ENCODE results near the gene IGF1R. TPM values are rescaled to one million over a fixed set of nuclear protein-coding genes. Genes with fewer than 3 reads are reported as not detected.

IGF1R gene
- total and polyA plus RNA-seq, 2 of the 8 experiments (the other 6 are each of a cell fraction or from before 2014, with no cell fraction given), result 32.9 to 109 TPM

- Histone ChIP-seq H2BK15ac (ENCODE audit: low read length) (no peak overlapping the region), H3K4me1 (replicated peaks in 1 of 4; ENCODE audit: control insufficient read depth in 3 of 4, insufficient read depth in 4 of 4, low read length in 3 of 4) (peaks cover 6 to 19% (median 10%) of the 10 kb centered on the region in 4 experiments; a peak in 6 of 7 replicates), H3K4me3 (ENCODE audit: extremely low read depth in 1 of 4, insufficient read depth in 2 of 4, low read depth in 3 of 4, low read length in 4 of 4) (no peak overlapping the region), H3K79me1 (ENCODE audit: low read depth, low read length) (peaks cover 4% of the 10 kb centered on the region; the same call in 1 of the 2 replicates), H3K23ac (ENCODE audit: insufficient read length) (no peak overlapping the region), H3K9ac (replicated peaks in 1 of 4; ENCODE audit: extremely low read depth in 1 of 4, low read depth in 3 of 4, low read length in 3 of 4) (no peak overlapping the region), H4K91ac (replicated peaks; ENCODE audit: insufficient read length, low read length) (no peak overlapping the region), H2BK20ac (ENCODE audit: low read length) (no peak overlapping the region), H3K14ac (ENCODE audit: insufficient read length) (no peak overlapping the region), H4K20me1 (replicated peaks in 1 of 2; ENCODE audit: control insufficient read depth in 1 of 2, insufficient read depth in 2 of 2, low read length in 2 of 2) (peaks cover 0 to 2% of the 10 kb centered on the region in 2 experiments), H3K4ac (replicated peaks; ENCODE audit: insufficient read length, low read depth, low read length) (no peak overlapping the region), H2AFZ (ENCODE audit: low read length) (no peak overlapping the region), H2BK120ac (replicated peaks; ENCODE audit: low read depth, low read length) (no peak overlapping the region), H2BK5ac (ENCODE audit: low read depth, low read length) (no peak overlapping the region), H3K23me2 (ENCODE audit: low read depth, low read length) (no peaks in the 10 kb centered on the region), H3K9me3 (ENCODE audit: insufficient read depth in 2 of 2, low read depth in 1 of 2, low read length in 1 of 2) (no peaks in the 10 kb centered on the region), H3K18ac (ENCODE audit: extremely low read depth, low read length) (no peak overlapping the region), H3K79me2 (ENCODE audit: control insufficient read depth in 1 of 2, insufficient read depth in 2 of 2, low read length in 2 of 2) (peaks cover 0 to 3% of the 10 kb centered on the region in 2 experiments; a peak in 2 of 4 replicates), H2AK5ac (ENCODE audit: low read depth, low read length) (no peak overlapping the region), H3K27me3 (replicated peaks in 1 of 4; ENCODE audit: control insufficient read depth in 3 of 4, extremely low read depth in 1 of 4, insufficient read depth in 3 of 4, low read length in 3 of 4) (no peaks in the 10 kb centered on the region), H4K8ac (ENCODE audit: extremely low read depth, insufficient read depth, low read length) (no peak overlapping the region), H3K4me2 (ENCODE audit: insufficient read depth in 1 of 2, low read depth in 2 of 2, low read length in 2 of 2) (no peak overlapping the region), H3K56ac (replicated peaks; ENCODE audit: insufficient read length, low read depth, low read length) (no peak overlapping the region), H4K5ac (ENCODE audit: insufficient read length, low read depth, low read length) (no peak overlapping the region), H2BK12ac (ENCODE audit: low read depth, low read length) (no peak overlapping the region), H3K36me3 (ENCODE audit: control insufficient read depth in 2 of 4, insufficient read depth in 4 of 4, low read length in 3 of 4) (peaks cover 0 to 23% (median 10%) of the 10 kb centered on the region in 4 experiments; a peak in 5 of 8 replicates), H3K27ac (ENCODE audit: low read depth, low read length) (no peak overlapping the region)
- CTCF ChIA-PET (ENCODE audit: partially characterized antibody), result interaction anchor here (0.6 to 2.1 kb wide), 5 partner anchors 8 to 125 kb away, joined by 3 to 17 read pairs (median 4); no protein-coding TSS in a partner anchor
- TF ChIP-seq CBX8 (IDR thresholded peaks at IDR 0.05; ENCODE audit: borderline replicate concordance, low read depth, low read length), result no peak
- POLR2A ChIA-PET (ENCODE audit: partially characterized antibody), result no interaction called here
- WGBS, 2 experiments (ENCODE audit: extremely low coverage in 1 of 2, insufficient coverage in 1 of 2, insufficient read length in 1 of 2, insufficient replicate concordance in 2 of 2, low coverage in 1 of 2, low lambda C conversion rate in 2 of 2, missing lambda C conversion rate in 1 of 2), result 87% methylated on average over 12 of the region's 12 CpGs; no CpG with 5 or more reads in 1 of the 2 experiments
- DNase-seq (ENCODE audit: low read depth in 1 of 2, low spot score in 2 of 2) (no peak), FAIRE-seq (no peak)
These were observed 248.7 kb downstream of the IGF1R start for GRCh38 chr15:98896802-98897732.
